ENCODE results near the gene ENAM.
"Not testable (repeated sequence)": the region's sequence is repeated elsewhere in the genome, so short reads cannot be mapped to it uniquely, and the experiment has no call there.

The ENAM gene

GRCh38 chr4:70674731-70675130, 46.2 kb downstream of the ENAM start:
- peaks cover 15% of the 10 kb centered on the region for H3K27me3 ChIP-seq (ENCODE audit: insufficient read depth, low read length)
- no peaks in the 10 kb centered on the region for H3K9me3 ChIP-seq (ENCODE audit: low read length)
- H3K4me1 ChIP-seq (ENCODE audit: insufficient read depth, low read length), result no peaks in the 10 kb centered on the region
- no peak overlapping the region for H2AFZ ChIP-seq (ENCODE audit: low read depth, low read length)
- H3K4me3 ChIP-seq (ENCODE audit: low read length), result no peak overlapping the region
- H3K36me3 ChIP-seq (ENCODE audit: insufficient read depth, low read length), result no peaks in the 10 kb centered on the region

DNA sequence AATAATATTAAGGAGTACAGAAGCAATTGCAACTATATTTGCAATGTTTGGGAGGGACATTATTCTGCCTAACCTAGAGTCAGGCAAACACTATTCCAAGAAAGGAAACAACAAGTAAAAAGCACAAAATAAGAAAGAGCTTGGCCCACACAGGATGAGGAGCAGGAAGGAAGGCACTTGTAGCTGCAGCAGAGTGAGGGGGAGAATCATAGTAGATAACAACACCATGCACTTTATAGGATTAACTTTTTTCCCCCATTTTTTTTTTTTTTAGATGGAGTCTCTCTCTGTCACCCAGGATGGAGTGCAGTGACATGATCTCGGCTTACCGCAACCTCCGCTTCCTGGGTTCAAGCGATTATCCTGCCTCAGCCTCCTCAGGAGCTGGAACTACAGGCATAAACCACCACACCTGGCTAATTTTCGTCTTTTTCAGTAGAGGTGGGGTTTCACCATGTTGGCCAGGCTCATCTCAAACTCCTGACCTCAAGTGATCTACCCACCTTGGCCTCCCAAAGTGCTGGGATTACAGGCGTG, 48.1 kb downstream of the ENAM start:
- H3K4me1 ChIP-seq (ENCODE audit: insufficient read depth, low read length), result no peaks in the 10 kb centered on the region
- no peak overlapping the region for H3K4me3 ChIP-seq (ENCODE audit: low read length)
- H3K36me3 ChIP-seq (ENCODE audit: insufficient read depth, low read length), result no peaks in the 10 kb centered on the region
- H2AFZ ChIP-seq (ENCODE audit: low read depth, low read length), result no peak overlapping the region
- H3K27me3 ChIP-seq (ENCODE audit: insufficient read depth, low read length), result peaks cover 8% of the 10 kb centered on the region
- no peaks in the 10 kb centered on the region for H3K9me3 ChIP-seq (ENCODE audit: low read length)

DNA sequence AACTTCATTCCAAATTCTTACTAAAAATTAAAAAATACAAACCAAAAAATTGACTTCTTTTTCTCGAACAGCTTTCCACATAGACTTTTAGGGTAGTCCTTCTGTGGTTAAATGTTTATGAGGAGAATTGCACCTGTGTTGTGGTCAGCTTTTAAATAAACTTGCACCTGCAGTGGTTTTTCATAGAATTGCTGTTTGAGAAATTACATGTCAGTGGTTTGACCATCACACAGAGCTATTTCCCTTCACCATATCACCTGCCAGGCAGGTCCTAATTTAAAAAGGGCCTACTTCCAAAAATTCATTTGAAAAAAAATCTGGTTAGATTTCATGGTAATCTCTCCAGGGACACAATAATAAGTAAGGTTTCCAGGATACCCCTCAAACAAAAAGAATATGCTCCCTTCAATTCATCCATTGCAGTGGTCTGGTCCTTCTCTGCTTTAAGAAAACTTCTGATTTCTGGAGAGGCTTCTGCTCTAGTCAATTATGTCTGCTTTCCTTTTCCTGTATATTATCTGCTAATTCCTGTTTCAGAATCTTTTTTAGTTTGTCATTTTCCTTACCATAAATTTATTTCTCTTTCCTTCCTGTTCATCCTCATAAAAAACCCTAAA, 49.9 kb downstream of the ENAM start:
- Histone ChIP-seq H3K9me3 (ENCODE audit: low read length) (no peaks in the 10 kb centered on the region), H3K4me3 (ENCODE audit: low read length) (no peak overlapping the region), H3K27me3 (ENCODE audit: insufficient read depth, low read length) (peaks cover 8% of the 10 kb centered on the region), H3K4me1 (ENCODE audit: insufficient read depth, low read length) (no peaks in the 10 kb centered on the region), H3K36me3 (ENCODE audit: insufficient read depth, low read length) (no peaks in the 10 kb centered on the region), H2AFZ (ENCODE audit: low read depth, low read length) (no peak overlapping the region)

- Histone ChIP-seq H3K27me3 (ENCODE audit: insufficient read depth, low read length) (no peaks in the 10 kb centered on the region), H3K4me1 (ENCODE audit: insufficient read depth, low read length) (no peaks in the 10 kb centered on the region), H3K4me3 (ENCODE audit: low read length) (no peak overlapping the region), H3K9me3 (ENCODE audit: low read length) (no peaks in the 10 kb centered on the region), H2AFZ (ENCODE audit: low read depth, low read length) (no peak overlapping the region), H3K36me3 (ENCODE audit: insufficient read depth, low read length) (no peaks in the 10 kb centered on the region)
Measured at GRCh38 chr4:70680934-70681333, 52.4 kb downstream of the ENAM start.

- no peaks in the 10 kb centered on the region for H3K4me1 ChIP-seq (ENCODE audit: insufficient read depth, low read length)
- H3K36me3 ChIP-seq (ENCODE audit: insufficient read depth, low read length), result no peaks in the 10 kb centered on the region
- no peaks in the 10 kb centered on the region for H3K27me3 ChIP-seq (ENCODE audit: insufficient read depth, low read length)
- H2AFZ ChIP-seq (ENCODE audit: low read depth, low read length), result no peak overlapping the region
- H3K4me3 ChIP-seq (ENCODE audit: low read length), result no peak overlapping the region
- no peaks in the 10 kb centered on the region for H3K9me3 ChIP-seq (ENCODE audit: low read length)
Measured at GRCh38 chr4:70681704-70682103, 53.2 kb downstream of the ENAM start.

GRCh38 chr4:70682142-70682541, 53.6 kb downstream of the ENAM start:
- H2AFZ ChIP-seq (ENCODE audit: low read depth, low read length); H3K4me3 ChIP-seq (ENCODE audit: low read length); H3K9me3 ChIP-seq (ENCODE audit: low read length); H3K4me1 ChIP-seq (ENCODE audit: insufficient read depth, low read length); H3K27me3 ChIP-seq (ENCODE audit: insufficient read depth, low read length); H3K36me3 ChIP-seq (ENCODE audit: insufficient read depth, low read length): not testable (repeated sequence)

DNA sequence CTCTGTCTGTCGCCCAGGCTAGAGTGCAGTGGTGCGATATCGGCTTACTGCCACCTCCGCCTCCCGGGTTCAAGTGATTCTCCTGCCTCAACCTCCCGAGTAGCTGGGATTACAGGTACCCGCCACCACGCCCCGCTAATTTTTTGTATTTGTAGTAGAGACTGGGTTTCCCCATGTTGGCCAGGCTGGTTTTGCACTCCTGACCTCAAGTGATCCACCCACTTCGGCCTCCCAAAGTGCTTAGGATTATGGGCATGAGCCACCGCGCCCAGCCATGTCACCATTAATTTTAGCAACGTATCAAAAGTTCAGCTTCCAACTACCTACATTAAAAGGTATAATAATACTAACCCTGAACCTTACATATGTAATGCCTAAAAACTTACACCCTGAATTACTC, 58.8 kb downstream of the ENAM start:
- Histone ChIP-seq H3K4me1 (ENCODE audit: insufficient read depth, low read length) (peaks cover 16% of the 10 kb centered on the region), H3K36me3 (ENCODE audit: insufficient read depth, low read length) (peaks cover 17% of the 10 kb centered on the region), H3K9me3 (ENCODE audit: low read length) (no peaks in the 10 kb centered on the region), H3K27me3 (ENCODE audit: insufficient read depth, low read length) (no peaks in the 10 kb centered on the region), H3K4me3 (ENCODE audit: low read length) (peak overlapping the region; percentile 89), H2AFZ (ENCODE audit: low read depth, low read length) (peak overlapping the region; percentile 82)

DNA sequence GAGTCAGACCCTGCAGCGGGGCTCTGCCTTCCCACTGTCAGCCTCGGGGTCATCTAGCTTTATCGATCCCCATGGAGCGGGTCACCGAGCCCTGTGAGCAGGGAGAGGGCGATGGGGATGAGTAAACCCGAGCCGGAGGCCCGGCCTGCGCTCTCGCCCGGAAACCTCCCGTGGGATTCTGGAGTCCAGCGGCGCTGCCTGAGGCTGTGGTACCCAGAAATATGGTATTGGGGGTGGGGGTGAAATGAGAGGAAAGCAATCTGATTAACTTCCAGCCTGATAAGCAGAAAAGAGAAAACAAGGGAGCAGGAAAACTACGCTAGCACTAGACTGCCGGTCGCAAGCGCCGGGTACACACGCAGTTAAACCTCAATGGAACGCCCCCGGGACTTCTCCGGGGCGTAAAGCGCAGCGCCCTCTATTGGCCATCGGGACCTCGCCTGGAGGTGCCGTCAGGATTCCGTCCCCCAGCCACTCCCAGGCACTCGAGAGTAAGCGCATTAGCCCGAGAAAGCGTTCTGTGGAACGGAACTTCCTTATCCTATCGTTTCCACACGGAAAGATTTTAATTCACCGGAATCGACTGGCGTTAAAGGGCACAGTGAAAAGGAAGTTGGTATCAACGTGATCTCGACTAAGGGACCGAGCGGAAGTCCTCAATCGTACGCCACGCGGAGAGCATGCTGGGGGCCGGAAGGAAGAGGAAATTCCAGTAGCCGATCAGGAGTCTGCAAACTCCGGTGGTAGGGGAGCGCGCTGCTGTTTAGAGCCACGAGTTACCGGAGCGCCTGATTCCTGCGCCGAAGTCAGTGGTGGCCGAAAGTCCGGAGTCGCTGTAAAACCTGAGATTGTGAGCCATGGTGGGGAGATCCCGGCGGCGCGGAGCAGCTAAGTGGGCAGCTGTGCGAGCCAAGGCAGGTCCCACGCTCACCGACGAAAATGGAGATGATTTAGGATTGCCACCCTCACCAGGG, 59.6 kb downstream of the ENAM start, which contains the start of gene UTP3:
Gene UTP3, plus strand, starts transcription at position 712 of the 974 bp plus-strand sequence. Its CDS starts 146 bp downstream, at position 858.
- Histone ChIP-seq H2AFZ (ENCODE audit: low read depth, low read length) (peak within 1 kb of the TSS; percentile 82), H3K9me3 (ENCODE audit: low read length) (no peaks in the 10 kb centered on the region), H3K27me3 (ENCODE audit: insufficient read depth, low read length) (no peaks in the 10 kb centered on the region), H3K36me3 (ENCODE audit: insufficient read depth, low read length) (peaks cover 20% of the 10 kb centered on the region), H3K4me3 (ENCODE audit: low read length) (peak within 1 kb of the TSS; percentile 89), H3K4me1 (ENCODE audit: insufficient read depth, low read length) (peaks cover 16% of the 10 kb centered on the region)

GRCh38 chr4:70688795-70689231, 60.3 kb downstream of the ENAM start:
- peak overlapping the region; percentile 89 for H3K4me3 ChIP-seq (ENCODE audit: low read length)
- peak overlapping the region; percentile 33 for H2AFZ ChIP-seq (ENCODE audit: low read depth, low read length)
- H3K9me3 ChIP-seq (ENCODE audit: low read length), result no peaks in the 10 kb centered on the region
- H3K4me1 ChIP-seq (ENCODE audit: insufficient read depth, low read length), result peaks cover 16% of the 10 kb centered on the region
- H3K27me3 ChIP-seq (ENCODE audit: insufficient read depth, low read length), result no peaks in the 10 kb centered on the region
- peaks cover 20% of the 10 kb centered on the region for H3K36me3 ChIP-seq (ENCODE audit: insufficient read depth, low read length)

GRCh38 chr4:70691661-70692060, 63.1 kb downstream of the ENAM start:
- Histone ChIP-seq H3K36me3 (ENCODE audit: insufficient read depth, low read length) (peaks cover 20% of the 10 kb centered on the region), H3K4me3 (ENCODE audit: low read length) (no peak overlapping the region), H3K9me3 (ENCODE audit: low read length) (no peaks in the 10 kb centered on the region), H3K27me3 (ENCODE audit: insufficient read depth, low read length) (no peaks in the 10 kb centered on the region), H3K4me1 (ENCODE audit: insufficient read depth, low read length) (peaks cover 16% of the 10 kb centered on the region), H2AFZ (ENCODE audit: low read depth, low read length) (no peak overlapping the region)

DNA sequence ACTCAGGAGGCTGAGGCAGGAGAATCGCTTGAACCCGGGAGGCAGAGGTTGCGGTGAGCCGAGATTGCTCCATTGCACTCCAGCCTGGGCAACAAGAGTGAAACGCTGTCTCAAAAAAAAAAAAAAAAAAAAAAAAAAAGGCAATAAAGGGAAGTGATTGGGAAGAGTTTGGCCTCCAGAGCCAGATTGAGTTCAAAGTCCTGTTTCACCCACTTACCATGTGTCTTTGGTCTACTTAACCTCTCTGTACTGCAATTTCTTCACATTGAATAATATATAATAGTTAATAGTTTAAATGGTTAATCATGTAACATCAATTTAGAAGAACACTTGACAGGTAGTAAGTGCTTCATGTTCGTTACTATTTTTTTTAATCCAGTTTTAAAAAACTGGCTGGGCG, 66.1 kb downstream of the ENAM start:
- H3K27me3 ChIP-seq (ENCODE audit: insufficient read depth, low read length); H2AFZ ChIP-seq (ENCODE audit: low read depth, low read length); H3K4me1 ChIP-seq (ENCODE audit: insufficient read depth, low read length); H3K4me3 ChIP-seq (ENCODE audit: low read length); H3K9me3 ChIP-seq (ENCODE audit: low read length): not testable (repeated sequence)
- H3K36me3 ChIP-seq (ENCODE audit: insufficient read depth, low read length), result peaks cover 19% of the 10 kb centered on the region
